Skeletal muscle tissue (tissue), 4 donors: ENCODE results near the gene DOC2B. TPM values are rescaled to one million over a fixed set of nuclear protein-coding genes. Genes with fewer than 3 reads are reported as not detected.

Experiments used
- H3K27ac ChIP-seq: one replicate; pipeline ENCODE4 v1.7.0; 2013; ENCODE audit warnings: mild to moderate bottlenecking, low read depth, low read length, inconsistent platforms
- H3K27me3 ChIP-seq, 3 donors: one replicate each; pipeline ENCODE4 v1.7.0; 2013; ENCODE audit warnings: low read length in 3 of 3; ENCODE audit not compliant: control insufficient read depth in 3 of 3, insufficient read depth in 3 of 3
- H3K36me3 ChIP-seq, 3 donors: one replicate each; pipeline ENCODE4 v1.7.0; 2013; ENCODE audit warnings: low read length in 3 of 3; ENCODE audit not compliant: control insufficient read depth in 3 of 3, insufficient read depth in 3 of 3
- H3K4me1 ChIP-seq, 3 donors: one replicate each; pipeline ENCODE4 v1.7.0; 2013; ENCODE audit warnings: low read length in 3 of 3, mild to moderate bottlenecking in 3 of 3; ENCODE audit not compliant: control insufficient read depth in 3 of 3, insufficient read depth in 3 of 3
- H3K4me3 ChIP-seq, 3 donors: one replicate each; pipeline ENCODE4 v1.7.0; 2013; ENCODE audit warnings: low read length in 3 of 3
- H3K9ac ChIP-seq, 3 donors: one replicate each; pipeline ENCODE4 v1.7.0; 2013; ENCODE audit warnings: low read length in 3 of 3, mild to moderate bottlenecking in 3 of 3, moderate library complexity in 2 of 3, low read depth in 1 of 3
- H3K9me3 ChIP-seq, 3 donors: one replicate each; pipeline ENCODE4 v1.7.0; 2013; ENCODE audit warnings: low read length in 3 of 3; ENCODE audit not compliant: control insufficient read depth in 3 of 3
- total RNA-seq: library from RNA; depleted of rRNA; stranded (reverse); fragments of >200 nt; gene quantifications from one replicate; pipeline ENCODE4 v1.2.3, GENCODE V29; 2014
- donor health status: Osteomylitis.

Gene DOC2B
- total RNA-seq, 1 donor from 2014 or later, result 2.1 TPM

DNA sequence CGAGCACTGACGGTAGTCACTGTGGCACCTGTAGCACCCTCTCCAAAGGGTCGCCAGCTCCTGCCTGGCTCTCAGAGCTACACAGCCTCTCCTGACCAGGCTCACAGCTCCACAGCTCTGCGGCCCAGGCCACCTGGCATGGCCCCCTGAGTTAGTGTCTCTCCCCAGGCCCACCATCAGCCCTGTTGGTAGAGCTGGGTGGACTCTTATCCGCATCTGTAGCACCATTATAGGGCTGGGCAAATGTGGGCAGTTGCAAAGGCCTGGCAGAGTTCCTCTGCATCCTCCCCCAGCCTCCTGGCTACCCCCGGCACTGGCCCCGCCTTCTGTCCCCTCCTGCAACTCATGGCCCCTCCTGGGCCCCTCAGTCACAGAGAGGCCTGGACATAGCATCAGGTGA lies 25.9 kb downstream of the DOC2B start:
- Histone ChIP-seq H3K9me3 (no peaks in the 10 kb centered on the region), H3K36me3 (no peaks in the 10 kb centered on the region), H3K9ac (no peak overlapping the region), H3K27me3 (peaks cover 0 to 7% (median 0%) of the 10 kb centered on the region in 3 donors), H3K27ac (no peak overlapping the region), H3K4me3 (no peak overlapping the region), H3K4me1 (no peaks in the 10 kb centered on the region)

DNA sequence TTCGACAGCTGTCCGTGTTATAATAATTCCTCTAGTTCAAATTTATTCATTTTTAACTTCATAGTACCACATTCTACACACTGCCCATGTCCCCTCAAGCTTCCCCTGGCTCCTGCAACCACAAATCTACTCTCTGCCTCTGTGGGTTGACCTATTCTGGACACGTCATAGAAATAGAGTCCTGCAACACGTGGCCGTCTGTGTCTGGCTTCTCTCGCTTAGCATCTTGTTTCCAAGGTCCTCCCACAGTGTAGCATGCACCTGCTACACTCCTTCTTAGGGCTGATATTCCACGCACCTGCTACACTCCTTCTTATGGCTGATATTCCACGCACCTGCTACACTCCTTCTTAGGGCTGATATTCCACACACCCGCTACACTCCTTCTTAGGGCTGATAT lies 27.6 kb downstream of the DOC2B start:
- Histone ChIP-seq H3K9me3 (no peaks in the 10 kb centered on the region), H3K27me3 (peaks cover 0 to 7% (median 0%) of the 10 kb centered on the region in 3 donors)

DNA sequence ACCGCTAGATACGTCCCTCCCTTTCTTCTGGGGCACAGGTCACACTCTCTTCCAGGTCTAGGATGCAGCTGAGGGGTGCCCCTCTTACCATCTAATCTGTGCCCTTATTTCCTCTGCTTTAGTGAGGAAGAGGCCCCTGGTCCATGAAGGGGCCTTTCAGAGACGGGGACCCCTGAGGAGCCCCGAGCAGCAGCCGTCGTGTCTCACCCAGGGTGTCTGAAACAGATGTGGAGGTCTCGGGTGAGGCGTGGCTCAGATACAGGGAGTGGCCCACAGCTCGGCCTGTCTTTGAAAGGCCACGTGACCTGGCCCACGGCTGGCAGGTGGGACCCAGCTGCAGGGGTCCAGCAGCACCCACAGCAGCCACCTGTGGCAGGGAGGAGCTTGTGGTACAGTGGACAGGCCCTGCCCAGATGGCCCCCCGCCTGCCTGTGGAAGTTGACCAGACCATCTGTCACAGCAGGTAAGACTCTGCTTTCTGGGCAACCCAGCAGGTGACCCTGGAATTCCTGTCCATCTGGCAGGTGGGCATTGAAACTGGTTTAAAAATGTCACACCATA lies 28.5 kb downstream of the DOC2B start:
- Histone ChIP-seq H3K4me1 (no peaks in the 10 kb centered on the region), H3K27ac (no peak overlapping the region), H3K9me3 (no peaks in the 10 kb centered on the region), H3K27me3 (peaks cover 0 to 7% (median 0%) of the 10 kb centered on the region in 3 donors), H3K4me3 (no peak overlapping the region), H3K9ac (no peak overlapping the region), H3K36me3 (no peaks in the 10 kb centered on the region)

More for the DNA sequence above, 27.6 kb downstream of the DOC2B start:
- Histone ChIP-seq H3K27ac (no peak overlapping the region), H3K36me3 (no peaks in the 10 kb centered on the region), H3K4me1 (no peaks in the 10 kb centered on the region), H3K9ac (no peak overlapping the region), H3K4me3 (no peak overlapping the region)

DNA sequence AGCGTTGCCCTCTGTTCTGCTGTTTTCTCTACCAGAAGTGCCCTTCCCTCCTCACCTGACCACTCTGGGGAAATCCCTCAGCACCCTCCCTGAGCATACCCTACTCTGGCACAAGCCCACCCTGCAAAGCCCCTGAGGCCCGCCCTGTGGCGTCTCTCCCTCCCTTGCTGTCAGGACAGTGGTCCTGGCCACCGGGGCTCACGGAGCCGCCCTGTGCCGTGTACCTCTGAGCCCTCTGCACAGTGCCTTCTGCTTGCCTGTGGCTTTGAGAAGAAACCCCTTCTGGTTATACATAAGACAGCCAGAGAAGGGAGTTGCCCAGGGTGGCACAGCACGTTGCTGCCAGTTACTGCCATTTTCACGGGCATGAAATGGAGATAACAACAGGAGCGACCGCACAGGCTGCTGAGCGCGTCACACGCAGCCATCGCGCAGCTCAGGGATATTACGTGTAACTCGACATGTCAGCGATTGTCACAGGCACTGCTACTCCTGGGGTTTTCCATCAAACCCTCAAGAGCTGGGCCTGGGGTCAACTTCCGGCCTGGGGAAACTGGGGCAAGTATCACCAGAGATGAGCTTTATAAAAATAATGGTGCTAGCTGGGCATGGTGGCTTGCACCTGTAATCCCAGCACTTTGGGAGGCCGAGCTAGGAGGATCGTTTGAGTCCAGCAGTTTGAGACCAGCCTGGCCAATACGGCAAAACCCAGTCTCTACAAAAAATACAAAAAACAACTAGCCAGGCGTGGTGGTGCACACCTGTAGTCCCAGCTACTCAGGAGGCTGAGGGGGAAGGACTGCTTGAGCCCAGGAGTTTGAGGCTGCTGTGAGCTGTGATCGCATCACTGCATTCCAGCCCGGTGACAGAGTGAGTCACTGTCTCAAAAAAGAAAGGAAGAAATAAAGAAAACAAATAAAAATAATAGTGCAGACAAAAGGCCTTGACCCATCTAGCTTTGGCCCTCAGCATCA lies 29.3 kb downstream of the DOC2B start:
- no peaks in the 10 kb centered on the region for H3K4me1 ChIP-seq
- H3K27me3 ChIP-seq, result peaks cover 0 to 3% (median 0%) of the 10 kb centered on the region in 3 donors
- H3K9me3 ChIP-seq, result no peaks in the 10 kb centered on the region
- no peak overlapping the region for H3K4me3 ChIP-seq
- H3K36me3 ChIP-seq, result no peaks in the 10 kb centered on the region
- H3K9ac ChIP-seq, result no peak overlapping the region
- H3K27ac ChIP-seq, result no peak overlapping the region

GRCh38 chr17:151004-151403 lies 30.4 kb downstream of the DOC2B start:
- Histone ChIP-seq H3K4me1 (no peaks in the 10 kb centered on the region), H3K36me3 (no peaks in the 10 kb centered on the region), H3K27ac (no peak overlapping the region), H3K4me3 (no peak overlapping the region), H3K9ac (no peak overlapping the region), H3K9me3 (no peaks in the 10 kb centered on the region), H3K27me3 (peaks cover 0 to 3% (median 0%) of the 10 kb centered on the region in 3 donors)

DNA sequence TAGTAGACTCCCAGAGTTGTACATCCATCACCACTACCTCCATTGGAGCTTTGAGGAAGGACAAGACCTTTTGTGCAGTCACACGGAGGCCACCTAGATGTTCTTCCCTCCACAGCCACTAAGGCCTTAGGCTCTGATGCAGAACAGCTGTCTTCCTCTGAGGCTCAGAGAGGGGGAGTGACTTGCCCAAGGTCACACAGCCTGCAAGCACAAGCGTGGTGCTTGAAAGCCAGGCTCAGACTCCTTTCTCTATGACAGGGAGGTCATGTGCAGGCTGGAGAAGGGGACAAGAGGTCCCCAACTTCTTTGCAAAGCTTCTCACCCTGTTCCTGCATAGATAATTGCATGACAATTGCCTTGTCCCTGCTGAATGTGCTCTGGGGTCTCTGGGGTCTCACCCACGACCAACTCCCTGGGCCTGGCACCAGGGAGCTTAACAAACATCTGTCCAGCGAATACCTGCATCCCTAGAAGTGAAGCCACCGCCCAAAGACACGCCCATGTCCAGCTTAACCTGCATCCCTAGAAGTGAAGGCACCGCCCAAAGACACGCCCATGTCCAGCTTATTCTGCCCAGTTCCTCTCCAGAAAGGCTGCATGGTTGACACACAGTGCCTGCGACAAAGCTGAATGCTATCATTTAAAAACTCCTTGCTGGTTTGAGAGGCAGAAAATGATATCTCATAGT lies 31.4 kb downstream of the DOC2B start:
- H3K9me3 ChIP-seq, result no peaks in the 10 kb centered on the region
- no peaks in the 10 kb centered on the region for H3K36me3 ChIP-seq
- H3K27me3 ChIP-seq, result no peaks in the 10 kb centered on the region
- H3K4me3 ChIP-seq, result no peak overlapping the region
- H3K9ac ChIP-seq, result no peak overlapping the region
- H3K27ac ChIP-seq, result no peak overlapping the region
- no peaks in the 10 kb centered on the region for H3K4me1 ChIP-seq

DNA sequence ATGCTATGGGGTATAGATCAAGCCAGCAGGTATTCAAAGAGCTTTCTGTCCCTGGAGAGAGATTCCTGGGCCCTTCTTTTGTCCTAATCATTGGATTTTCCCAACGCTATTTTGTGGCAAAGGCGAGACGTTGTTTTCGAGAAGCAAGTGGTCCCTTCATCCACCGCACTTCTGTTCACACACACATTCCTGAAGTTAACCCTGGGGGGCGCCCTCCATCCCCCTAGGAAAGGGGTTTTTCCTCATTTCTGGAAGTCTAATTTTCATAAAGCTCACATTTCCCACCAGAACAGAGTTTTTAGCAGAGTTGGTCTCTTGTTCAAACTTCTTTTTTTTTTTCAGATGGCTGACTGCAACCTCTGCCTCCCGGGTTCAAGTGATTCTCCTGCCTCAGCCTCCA lies 32.2 kb downstream of the DOC2B start:
- H3K27me3 ChIP-seq, result no peaks in the 10 kb centered on the region
- no peaks in the 10 kb centered on the region for H3K4me1 ChIP-seq
- no peak overlapping the region for H3K4me3 ChIP-seq
- H3K9ac ChIP-seq, result no peak overlapping the region
- H3K27ac ChIP-seq, result no peak overlapping the region
- H3K36me3 ChIP-seq, result no peaks in the 10 kb centered on the region
- H3K9me3 ChIP-seq, result no peaks in the 10 kb centered on the region

DNA sequence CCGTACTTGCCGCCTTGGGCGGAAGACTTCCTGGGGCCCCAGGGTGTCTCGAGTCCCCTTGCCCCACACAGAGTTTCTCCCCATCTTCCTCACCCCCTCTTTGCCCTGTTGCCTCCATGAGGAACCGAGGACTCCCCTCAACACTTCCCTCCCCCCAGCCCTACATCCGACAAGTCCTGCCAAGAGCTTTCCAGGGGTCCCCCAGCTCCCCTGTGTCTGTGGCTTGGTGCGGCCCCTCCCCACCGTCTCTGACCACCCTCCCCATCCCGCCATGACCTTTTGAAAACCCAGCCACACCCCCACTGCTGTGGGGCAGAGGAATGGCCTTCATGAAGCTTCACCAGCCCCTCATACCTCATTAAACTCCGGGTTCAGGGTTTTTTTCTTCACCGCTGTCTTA lies 32.7 kb downstream of the DOC2B start:
- H3K9ac ChIP-seq, result no peak overlapping the region
- no peaks in the 10 kb centered on the region for H3K27me3 ChIP-seq

GRCh38 chr17:147796-148740 lies 33.4 kb downstream of the DOC2B start:
- Histone ChIP-seq H3K36me3 (no peaks in the 10 kb centered on the region), H3K27ac (no peak overlapping the region), H3K9ac (no peak overlapping the region), H3K9me3 (no peaks in the 10 kb centered on the region), H3K4me3 (no peak overlapping the region), H3K27me3 (no peaks in the 10 kb centered on the region), H3K4me1 (peaks cover 0 to 2% (median 2%) of the 10 kb centered on the region in 3 donors)

More for the DNA sequence above, 32.7 kb downstream of the DOC2B start:
- H3K4me3 ChIP-seq, result no peak overlapping the region
- no peaks in the 10 kb centered on the region for H3K9me3 ChIP-seq
- H3K36me3 ChIP-seq, result no peaks in the 10 kb centered on the region
- H3K27ac ChIP-seq, result no peak overlapping the region
- no peaks in the 10 kb centered on the region for H3K4me1 ChIP-seq
